BLaER1 (cell line): Measurements from ENCODE around the gene NATD1.

Experiments used
- H3K27ac ChIP-seq: shearing (Covaris generic); formaldehyde crosslinking; 2 replicates; pipeline ENCODE4 v1.8.1; 2022
- H3K27me3 ChIP-seq: shearing (Covaris generic); formaldehyde crosslinking; 2 replicates; pipeline ENCODE4 v1.8.1; 2022
- H3K36me3 ChIP-seq: shearing (Covaris generic); formaldehyde crosslinking; 2 replicates; pipeline ENCODE4 v1.8.1; 2022
- H3K4me1 ChIP-seq: shearing (Covaris generic); formaldehyde crosslinking; 2 replicates; pipeline ENCODE4 v1.8.1; 2022
- H3K4me2 ChIP-seq: shearing (Covaris generic); formaldehyde crosslinking; 2 replicates; pipeline ENCODE4 v1.8.1; 2022
- H3K4me3 ChIP-seq: shearing (Covaris generic); formaldehyde crosslinking; 2 replicates; pipeline ENCODE4 v1.8.1; 2022
- H3K9ac ChIP-seq: shearing (Covaris generic); formaldehyde crosslinking; 2 replicates; pipeline ENCODE4 v1.8.1; 2022
- H3K9me3 ChIP-seq: shearing (Covaris generic); formaldehyde crosslinking; 2 replicates; pipeline ENCODE4 v1.8.1; 2022
- H4K20me1 ChIP-seq: shearing (Covaris generic); formaldehyde crosslinking; 2 replicates; pipeline ENCODE4 v1.8.1; 2022
- Cebpa-rat ChIP-seq: shearing (Covaris generic); IDR thresholded peaks from 2 replicates; pipeline ENCODE4 v1.8.1; 2022

Gene NATD1

GRCh38 chr17:21289902-21290571 lies 36.8 kb upstream of the NATD1 start:
- Histone ChIP-seq H3K9ac (peak overlapping the region; percentile 88), H3K4me1 (peaks cover 84% of the 10 kb centered on the region), H3K27ac (peak overlapping the region; percentile 97), H3K27me3 (no peaks in the 10 kb centered on the region), H3K4me2 (peak overlapping the region; percentile 100), H3K36me3 (peaks cover 37% of the 10 kb centered on the region), H3K9me3 (no peaks in the 10 kb centered on the region), H4K20me1 (peaks cover 100% of the 10 kb centered on the region), H3K4me3 (peak overlapping the region; percentile 95; the same call in 1 of the 2 replicates)
- no peak for TF ChIP-seq Cebpa-rat

GRCh38 chr17:21289175-21289901 lies 36.1 kb upstream of the NATD1 start:
- Histone ChIP-seq H3K4me2 (peak overlapping the region; percentile 100), H3K9ac (peak overlapping the region; percentile 88), H3K27me3 (no peaks in the 10 kb centered on the region), H3K4me3 (peak overlapping the region; percentile 95), H4K20me1 (peaks cover 99% of the 10 kb centered on the region), H3K36me3 (peaks cover 35% of the 10 kb centered on the region), H3K9me3 (no peaks in the 10 kb centered on the region), H3K27ac (peak overlapping the region; percentile 97), H3K4me1 (peaks cover 77% of the 10 kb centered on the region)
- no peak for TF ChIP-seq Cebpa-rat

DNA sequence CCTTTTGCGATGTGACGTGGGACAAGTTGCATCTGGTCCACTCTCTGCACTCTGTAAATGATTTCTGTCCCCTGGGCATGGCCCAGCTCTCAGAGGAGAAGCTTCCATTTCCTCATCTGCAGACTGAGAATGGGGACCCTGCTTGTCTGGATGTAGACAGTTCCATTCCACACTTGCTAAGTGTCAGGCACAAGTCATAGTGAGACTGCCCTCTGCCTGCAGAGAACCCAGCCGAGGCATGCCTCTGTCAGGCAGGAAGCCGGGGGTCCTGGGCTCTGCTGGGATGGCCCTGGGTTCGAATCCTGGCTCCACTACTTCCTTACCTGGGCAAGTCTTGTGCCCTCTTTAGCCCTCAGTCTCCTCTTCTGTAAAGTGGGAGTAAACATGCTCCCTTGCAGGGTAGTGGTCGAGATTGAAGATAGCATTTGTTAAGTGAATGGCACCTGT lies 35.4 kb upstream of the NATD1 start:
- TF ChIP-seq Cebpa-rat = no peak
- H3K9me3 ChIP-seq = no peaks in the 10 kb centered on the region
- H3K27ac ChIP-seq = peak overlapping the region; percentile 97
- peaks cover 27% of the 10 kb centered on the region for H3K36me3 ChIP-seq
- peaks cover 75% of the 10 kb centered on the region for H3K4me1 ChIP-seq
- H3K4me3 ChIP-seq = peak overlapping the region; percentile 95
- H4K20me1 ChIP-seq = peaks cover 95% of the 10 kb centered on the region
- peak overlapping the region; percentile 100 for H3K4me2 ChIP-seq
- peak overlapping the region; percentile 88 for H3K9ac ChIP-seq
- peaks cover 5% of the 10 kb centered on the region for H3K27me3 ChIP-seq

DNA sequence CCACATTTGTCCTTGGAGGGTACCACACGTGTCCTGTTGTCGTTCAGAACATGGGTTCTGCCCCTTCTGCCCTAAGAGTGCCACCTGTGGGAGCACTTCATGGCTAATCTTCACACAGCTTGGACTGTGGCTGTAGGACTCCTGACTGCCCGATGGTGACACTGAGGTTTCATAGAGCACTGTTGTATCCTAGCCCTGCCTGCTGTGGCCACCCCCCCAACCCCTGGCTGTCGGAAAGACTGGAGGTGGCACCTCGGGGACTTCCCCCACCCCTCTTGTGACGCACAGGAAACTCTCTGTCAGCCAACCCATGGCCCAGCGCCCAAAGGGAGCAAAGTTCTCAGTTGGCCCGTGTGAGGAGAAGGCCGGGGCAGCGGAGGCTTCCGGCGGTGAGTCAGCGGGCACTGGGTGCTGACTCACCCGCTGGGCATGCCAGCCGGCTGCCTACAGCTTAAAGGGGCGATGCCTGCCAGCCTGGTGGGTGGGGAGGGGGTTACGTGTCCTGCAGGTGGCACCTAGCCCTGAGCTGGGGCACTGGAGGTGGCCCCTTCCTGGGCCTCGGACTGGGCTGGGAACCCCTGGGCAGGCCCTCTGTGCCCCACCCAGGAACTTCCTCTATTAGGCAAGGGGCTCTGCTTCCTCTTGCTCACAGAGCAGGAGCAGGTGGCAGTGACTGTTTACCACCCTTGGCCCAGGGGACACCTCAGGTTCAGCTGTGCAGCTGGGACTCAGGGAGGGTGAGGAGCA lies 34.7 kb upstream of the NATD1 start:
- H3K36me3 ChIP-seq = peaks cover 20% of the 10 kb centered on the region
- peak overlapping the region; percentile 95 for H3K4me3 ChIP-seq
- peak overlapping the region; percentile 97 for H3K27ac ChIP-seq
- H4K20me1 ChIP-seq = peaks cover 92% of the 10 kb centered on the region
- H3K9me3 ChIP-seq = no peaks in the 10 kb centered on the region
- H3K4me1 ChIP-seq = peaks cover 75% of the 10 kb centered on the region
- peaks cover 12% of the 10 kb centered on the region for H3K27me3 ChIP-seq
- peak overlapping the region; percentile 100 for H3K4me2 ChIP-seq
- H3K9ac ChIP-seq = peak overlapping the region; percentile 88
- TF ChIP-seq Cebpa-rat = peak; percentile 79; the same call in 1 of the 2 replicates

DNA sequence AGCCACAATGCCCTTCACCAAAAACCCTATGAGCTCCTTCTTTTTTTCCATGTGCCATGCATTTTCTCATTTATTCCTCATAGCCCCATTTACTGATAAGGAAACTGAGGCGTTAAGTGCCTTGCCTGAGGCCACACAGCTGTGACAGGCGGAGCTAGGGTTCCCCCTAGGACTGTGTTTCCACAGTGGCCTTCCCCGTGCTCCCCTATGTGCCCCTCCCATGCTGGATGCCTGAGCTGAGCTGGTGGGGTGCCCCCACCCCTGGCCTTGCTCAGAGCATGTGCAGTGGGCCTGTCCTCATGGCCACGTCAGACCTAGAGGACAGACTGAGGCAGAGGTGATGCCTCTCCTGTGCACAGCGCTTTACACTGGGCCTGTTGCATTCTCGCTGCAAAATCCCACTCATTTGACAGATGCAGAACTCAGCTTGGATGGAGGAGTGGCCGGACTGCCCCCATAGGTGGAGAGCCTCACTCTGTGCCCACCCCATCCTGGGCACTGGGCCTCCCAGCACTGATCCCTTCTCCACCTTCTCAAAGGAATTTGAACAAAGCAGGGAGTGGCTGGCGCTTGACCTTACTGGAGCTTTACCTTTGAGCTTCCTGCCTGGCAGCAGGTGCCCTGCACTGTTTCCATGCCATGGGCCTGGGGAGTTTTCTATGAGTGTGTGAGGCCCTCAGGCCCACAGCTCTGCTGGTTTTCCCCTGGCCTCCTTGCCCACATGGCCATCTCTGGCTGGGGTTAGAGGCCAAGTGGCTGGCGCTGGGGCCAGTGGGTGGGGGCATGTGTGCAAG lies 33.9 kb upstream of the NATD1 start:
- H3K36me3 ChIP-seq = peaks cover 13% of the 10 kb centered on the region
- peak overlapping the region; percentile 95 for H3K4me3 ChIP-seq
- H3K9me3 ChIP-seq = no peaks in the 10 kb centered on the region
- peaks cover 84% of the 10 kb centered on the region for H4K20me1 ChIP-seq
- peaks cover 73% of the 10 kb centered on the region for H3K4me1 ChIP-seq
- TF ChIP-seq Cebpa-rat = no peak
- peak overlapping the region; percentile 100 for H3K4me2 ChIP-seq
- H3K9ac ChIP-seq = peak overlapping the region; percentile 88
- peaks cover 18% of the 10 kb centered on the region for H3K27me3 ChIP-seq
- H3K27ac ChIP-seq = peak overlapping the region; percentile 97

- peaks cover 18% of the 10 kb centered on the region for H3K27me3 ChIP-seq
- H3K9me3 ChIP-seq = no peaks in the 10 kb centered on the region
- peaks cover 75% of the 10 kb centered on the region for H4K20me1 ChIP-seq
- H3K4me3 ChIP-seq = peak overlapping the region; percentile 95
- H3K9ac ChIP-seq = peak overlapping the region; percentile 88
- no peak for TF ChIP-seq Cebpa-rat
- H3K27ac ChIP-seq = peak overlapping the region; percentile 97
- H3K4me1 ChIP-seq = peaks cover 68% of the 10 kb centered on the region
- peaks cover 4% of the 10 kb centered on the region for H3K36me3 ChIP-seq
- H3K4me2 ChIP-seq = peak overlapping the region; percentile 100
These were observed 33.0 kb upstream of the NATD1 start for GRCh38 chr17:21286066-21286770.

GRCh38 chr17:21285164-21286065 lies 32.2 kb upstream of the NATD1 start:
- peak overlapping the region; percentile 95 for H3K4me3 ChIP-seq
- H3K27me3 ChIP-seq = peaks cover 18% of the 10 kb centered on the region
- peak overlapping the region; percentile 88 for H3K9ac ChIP-seq
- peaks cover 67% of the 10 kb centered on the region for H4K20me1 ChIP-seq
- H3K27ac ChIP-seq = peak overlapping the region; percentile 97
- peaks cover 68% of the 10 kb centered on the region for H3K4me1 ChIP-seq
- no peaks in the 10 kb centered on the region; the same call in 1 of the 2 replicates for H3K36me3 ChIP-seq
- no peak for TF ChIP-seq Cebpa-rat
- H3K4me2 ChIP-seq = peak overlapping the region; percentile 100
- no peaks in the 10 kb centered on the region for H3K9me3 ChIP-seq
